ENCODE measurements around the gene CYGB.
A peak's percentile ranks its signal among the peaks of the same experiment; 100 is the strongest.

Gene CYGB

DNA sequence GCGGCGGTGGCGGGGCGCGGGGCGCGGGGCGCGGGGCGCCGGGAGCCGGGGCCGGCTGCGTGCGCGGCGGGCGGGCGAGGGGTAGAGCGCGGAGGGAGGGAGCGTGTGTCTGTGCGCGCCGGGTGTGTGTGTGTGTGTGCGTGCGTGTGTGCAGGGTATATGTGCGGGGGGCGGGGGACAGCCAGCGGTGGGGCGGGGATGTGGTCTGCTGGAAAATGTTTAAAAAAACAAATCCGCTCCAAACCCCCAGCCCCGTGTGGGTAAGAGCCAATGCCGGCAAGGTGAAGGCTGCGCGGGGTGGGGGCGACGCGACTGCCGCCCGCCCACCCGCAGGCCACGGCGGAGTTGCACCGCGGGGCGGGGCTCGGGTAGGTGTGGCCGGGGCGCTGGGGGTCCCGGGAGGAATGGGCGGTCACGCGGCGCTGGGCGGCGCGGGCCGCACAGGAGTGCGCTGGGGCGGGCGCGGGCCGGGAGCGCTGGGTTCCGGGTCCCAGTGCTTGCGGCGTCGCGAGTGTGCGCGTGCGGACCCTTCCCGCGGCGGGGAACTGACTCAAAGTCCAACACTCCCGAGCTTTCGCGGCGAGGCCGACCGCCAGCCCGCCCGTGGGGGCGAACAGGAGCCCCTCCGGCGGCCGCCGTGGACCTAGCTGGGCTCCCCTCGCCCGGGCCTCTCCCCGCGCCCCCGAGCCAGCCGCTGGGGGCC is at the start of gene CYGB:
TSS of gene CYGB (minus strand) at position 132 of the 703 bp plus-strand sequence. CDS start 167 bp downstream, outside the sequence.
- no peak for DNase-seq

- no peak for DNase-seq
These were observed 49.4 kb upstream of the CYGB start for GRCh38 chr17:76586741-76587487.

DNA sequence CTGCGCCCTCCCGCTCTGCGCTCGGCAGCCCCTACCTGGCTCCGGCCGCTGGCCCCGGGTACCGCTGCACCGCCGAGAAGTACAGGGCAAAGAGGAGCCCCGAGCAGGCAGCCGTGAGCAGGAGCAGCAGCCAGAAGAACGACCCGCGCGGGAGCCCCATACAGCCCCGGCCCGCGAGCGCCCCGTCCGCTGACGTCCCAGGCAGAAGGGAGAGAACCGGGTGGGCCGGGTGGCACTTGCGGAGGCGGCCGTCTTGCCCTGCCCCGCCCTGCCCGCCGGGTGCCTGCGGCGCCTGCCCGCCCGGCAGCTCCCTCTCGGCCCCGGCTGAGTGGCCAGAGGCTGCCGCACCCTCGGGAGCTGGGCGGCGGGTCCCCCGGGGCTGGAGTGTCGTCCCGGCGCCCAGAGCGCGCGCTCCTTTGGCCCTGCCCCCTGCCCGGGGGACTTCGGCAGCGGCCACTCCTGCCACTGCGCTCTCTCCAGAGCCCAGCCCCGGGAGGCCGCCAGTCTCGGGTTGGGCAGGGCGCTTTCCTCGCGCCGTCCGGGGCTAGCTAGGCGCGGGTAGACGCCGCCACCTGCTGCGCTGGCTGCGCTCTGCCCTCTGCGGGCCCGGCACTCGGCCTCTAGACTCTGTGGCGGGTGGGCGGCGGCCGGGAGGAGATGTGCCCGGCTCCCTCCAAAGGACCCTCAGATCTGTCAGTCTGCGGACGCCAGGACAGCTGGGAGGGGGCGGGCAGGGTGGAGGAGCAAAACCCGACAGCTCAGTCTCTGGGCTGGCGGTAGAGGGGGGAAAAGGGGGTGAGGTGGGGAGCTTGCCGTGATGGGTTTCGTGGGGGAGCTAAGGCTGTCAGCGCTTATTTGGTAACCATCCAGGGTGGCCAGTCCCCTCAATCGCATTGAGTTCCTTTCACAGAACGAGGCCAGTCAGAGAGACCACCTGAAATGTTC is 48.4 kb upstream of the CYGB start, which contains the start of gene ST6GALNAC2:
TSS of gene ST6GALNAC2 (minus strand) at position 212 of the 945 bp plus-strand sequence. CDS start at position 160, 52 bp downstream.
- DNase-seq, result peak; percentile 43 to 52

DNA sequence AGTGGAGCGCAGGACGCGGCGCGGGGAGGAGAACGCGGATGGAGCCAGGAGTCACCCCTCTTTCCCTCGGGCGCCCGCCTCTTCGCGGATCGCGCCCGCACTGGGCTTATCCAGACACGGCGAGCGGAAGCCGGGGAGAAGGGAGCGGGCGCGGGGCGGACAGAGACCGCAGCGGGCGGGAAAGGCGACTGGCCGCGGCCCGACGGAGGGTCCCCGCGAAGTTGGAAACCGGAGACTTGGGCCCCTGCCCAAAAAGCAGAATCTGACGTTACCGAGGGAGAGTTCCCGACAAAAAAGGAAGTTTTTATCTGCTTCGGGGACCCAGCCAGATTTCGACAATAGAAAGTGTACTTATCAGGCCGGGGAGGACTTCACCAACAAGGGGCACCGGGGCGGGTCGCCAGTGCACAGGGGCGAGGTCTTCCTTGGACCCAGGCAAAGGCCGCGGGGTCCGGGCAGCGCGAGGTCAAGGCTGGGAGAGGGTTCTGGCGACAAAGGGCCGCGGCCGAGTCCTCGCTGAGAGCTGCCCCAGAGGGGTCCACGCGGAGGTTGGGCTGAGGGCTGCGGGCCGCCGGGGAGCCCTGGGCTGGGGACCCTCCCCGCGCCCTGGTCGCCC is 47.6 kb upstream of the CYGB start:
- DNase-seq, result no peak

- no peak for DNase-seq
These were observed 47.0 kb upstream of the CYGB start for GRCh38 chr17:76584427-76585032.

DNA sequence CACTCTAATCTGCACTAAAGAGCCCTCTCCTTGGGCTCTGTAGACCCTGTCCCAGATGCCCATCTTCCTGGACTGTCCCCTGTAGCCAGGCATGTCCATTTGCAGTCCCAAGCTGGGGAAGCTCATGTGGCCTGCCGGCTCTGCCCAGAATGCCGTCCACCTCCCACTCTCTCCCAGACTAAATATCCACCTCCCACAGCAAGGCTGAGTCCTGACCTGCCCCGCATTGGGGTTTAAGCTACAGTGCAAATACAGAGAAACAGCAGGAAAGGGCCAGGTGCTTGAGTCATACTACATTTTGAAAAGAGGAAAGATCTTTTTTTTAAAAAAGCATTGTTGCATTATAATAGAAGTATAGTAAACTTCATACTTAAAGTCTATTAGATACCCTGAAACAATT is 45.2 kb upstream of the CYGB start:
- DNase-seq, result no peak

DNA sequence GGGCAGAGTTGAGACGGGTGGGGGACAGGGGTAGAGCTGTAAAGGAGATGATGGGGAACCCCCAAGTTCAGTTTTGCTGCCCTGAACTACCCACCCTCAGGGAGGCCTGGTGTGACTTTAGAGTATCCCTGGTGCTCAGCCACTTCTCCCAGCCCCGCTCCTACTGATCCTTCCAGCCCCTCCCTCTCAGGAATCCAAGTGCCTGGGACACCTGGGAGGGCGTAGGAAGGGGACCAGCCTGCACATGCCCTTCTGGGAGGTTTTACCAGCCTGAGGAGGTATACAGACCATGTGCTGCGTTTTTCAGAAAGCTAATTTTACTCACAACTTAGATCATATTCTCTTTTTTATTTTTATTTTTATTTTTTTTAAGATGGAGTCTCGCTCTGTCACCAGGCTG is 44.0 kb upstream of the CYGB start:
- DNase-seq, result no peak

DNA sequence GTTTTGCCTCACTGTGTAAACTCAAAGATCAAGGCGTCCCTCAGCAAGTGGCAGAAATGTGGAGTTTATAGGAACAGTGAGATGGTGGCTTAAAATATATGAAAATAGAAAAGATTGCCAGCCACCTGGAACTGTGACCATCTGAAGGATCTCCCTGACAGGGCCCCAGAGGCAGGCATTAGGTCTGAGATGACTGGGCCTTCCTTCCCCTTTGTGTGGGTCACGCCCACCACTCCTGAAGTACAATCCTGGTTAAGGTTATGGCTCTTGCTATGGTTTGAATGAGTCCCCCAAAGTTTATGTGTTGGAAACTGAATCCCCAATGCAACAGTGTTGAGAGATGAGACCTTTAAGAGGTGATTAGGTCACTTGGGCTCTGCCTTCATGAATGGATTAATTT is 41.8 kb upstream of the CYGB start:
- DNase-seq, result no peak

DNA sequence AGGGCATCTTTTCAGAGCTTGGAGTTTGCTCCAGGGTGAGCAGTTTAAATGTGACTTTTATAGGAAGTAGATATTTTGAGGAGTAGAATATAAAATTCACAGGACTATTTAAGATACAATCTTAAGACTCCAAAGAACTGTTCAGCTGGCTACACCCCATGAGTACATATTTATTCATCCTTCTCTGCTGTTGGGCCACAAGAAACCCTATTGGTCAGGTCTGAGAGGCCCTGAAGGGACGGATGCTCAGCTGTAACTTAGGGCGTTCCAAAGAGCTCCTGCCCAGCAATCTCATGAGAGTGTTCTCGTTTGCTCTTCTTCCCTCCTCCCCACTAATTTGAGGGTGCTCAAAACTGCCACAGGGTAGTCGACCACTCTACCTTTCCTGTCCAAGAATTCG is 40.9 kb upstream of the CYGB start:
- DNase-seq, result no peak

GRCh38 chr17:76577876-76578275 is 40.4 kb upstream of the CYGB start:
- no peak for DNase-seq

DNA sequence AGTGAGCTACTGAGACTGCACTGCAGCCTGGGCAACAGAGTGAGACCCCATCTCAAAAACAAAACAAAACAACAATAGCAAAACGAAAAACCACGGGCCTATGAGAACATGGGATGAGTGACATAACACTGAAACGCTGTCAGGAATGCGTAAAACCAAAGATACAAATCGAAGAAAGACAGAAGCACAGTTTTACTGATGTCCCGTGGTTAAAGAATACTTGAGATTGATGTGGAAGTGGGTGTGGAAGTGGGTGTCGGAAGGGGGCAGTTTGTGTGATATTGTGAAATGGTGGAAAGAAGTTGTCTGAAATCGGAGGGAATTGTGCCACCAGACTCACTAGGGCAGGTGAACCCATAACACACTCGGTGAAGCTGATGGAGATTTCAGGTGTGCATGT is 38.7 kb upstream of the CYGB start:
- no peak for DNase-seq

- DNase-seq, result no peak
These were observed 38.1 kb upstream of the CYGB start for GRCh38 chr17:76575570-76575969.

DNA sequence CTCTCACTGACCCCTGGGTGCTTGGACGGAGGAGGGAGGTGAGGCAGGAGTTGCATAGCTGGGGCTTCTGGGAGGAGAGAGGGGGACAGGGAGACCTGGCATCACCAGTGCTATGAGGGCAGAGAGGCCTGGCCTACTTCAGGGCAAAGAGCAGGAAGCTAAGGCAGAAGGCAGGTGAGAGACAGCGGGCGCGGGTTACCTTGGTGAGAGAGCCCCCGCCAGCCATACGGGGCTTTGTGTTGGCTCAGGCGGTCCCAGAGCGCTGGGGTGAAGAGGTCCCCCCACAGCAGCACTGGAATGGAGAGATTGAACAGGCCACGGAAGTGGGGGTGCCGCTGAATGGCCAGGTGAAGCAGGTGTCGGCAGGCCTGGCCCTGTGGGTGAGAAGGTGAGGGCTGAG is 36.7 kb upstream of the CYGB start:
- DNase-seq, result no peak

GRCh38 chr17:76573096-76573495 is 35.6 kb upstream of the CYGB start:
- DNase-seq, result no peak

- no peak for DNase-seq
These were observed 34.8 kb upstream of the CYGB start for GRCh38 chr17:76572201-76572910.

GRCh38 chr17:76570877-76571471 is 33.5 kb upstream of the CYGB start:
- no peak for DNase-seq

GRCh38 chr17:76570457-76570856 is 32.9 kb upstream of the CYGB start:
- no peak for DNase-seq

DNA sequence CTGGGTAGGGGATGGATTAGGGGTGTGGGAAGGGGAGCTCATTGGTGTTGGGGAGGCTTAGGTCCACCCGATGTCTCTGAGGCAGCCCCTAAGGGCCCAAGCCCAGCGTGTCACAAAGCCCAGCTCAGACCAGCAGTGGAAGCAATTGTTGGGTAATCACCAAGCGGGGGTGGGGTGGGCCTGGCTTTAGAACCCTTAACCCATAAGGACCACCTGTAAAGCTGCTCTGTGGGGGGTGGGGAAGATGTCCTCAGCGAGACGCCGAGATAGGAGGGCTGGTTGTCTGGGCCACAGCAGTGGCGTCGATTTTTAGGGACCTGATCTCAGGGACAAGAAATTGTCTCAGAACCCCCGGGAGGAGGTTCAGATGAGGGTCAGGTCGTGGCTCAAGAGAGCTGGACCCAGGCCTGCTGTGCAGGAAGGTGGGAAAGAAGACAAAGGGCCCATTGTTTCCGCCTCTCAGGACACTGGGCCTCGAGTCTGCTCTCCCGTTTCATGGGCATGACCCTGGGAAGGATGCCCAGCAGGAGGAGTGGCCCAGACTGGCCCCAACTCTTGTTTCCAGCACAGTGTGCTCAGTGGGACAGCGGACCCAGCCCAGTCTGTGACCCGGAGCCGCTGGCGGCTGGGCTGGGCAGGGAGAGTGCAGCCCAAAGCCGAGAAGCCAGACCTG is 32.2 kb upstream of the CYGB start:
- no peak for DNase-seq

- no peak for DNase-seq
These were observed 31.3 kb upstream of the CYGB start for GRCh38 chr17:76568811-76569221.

DNA sequence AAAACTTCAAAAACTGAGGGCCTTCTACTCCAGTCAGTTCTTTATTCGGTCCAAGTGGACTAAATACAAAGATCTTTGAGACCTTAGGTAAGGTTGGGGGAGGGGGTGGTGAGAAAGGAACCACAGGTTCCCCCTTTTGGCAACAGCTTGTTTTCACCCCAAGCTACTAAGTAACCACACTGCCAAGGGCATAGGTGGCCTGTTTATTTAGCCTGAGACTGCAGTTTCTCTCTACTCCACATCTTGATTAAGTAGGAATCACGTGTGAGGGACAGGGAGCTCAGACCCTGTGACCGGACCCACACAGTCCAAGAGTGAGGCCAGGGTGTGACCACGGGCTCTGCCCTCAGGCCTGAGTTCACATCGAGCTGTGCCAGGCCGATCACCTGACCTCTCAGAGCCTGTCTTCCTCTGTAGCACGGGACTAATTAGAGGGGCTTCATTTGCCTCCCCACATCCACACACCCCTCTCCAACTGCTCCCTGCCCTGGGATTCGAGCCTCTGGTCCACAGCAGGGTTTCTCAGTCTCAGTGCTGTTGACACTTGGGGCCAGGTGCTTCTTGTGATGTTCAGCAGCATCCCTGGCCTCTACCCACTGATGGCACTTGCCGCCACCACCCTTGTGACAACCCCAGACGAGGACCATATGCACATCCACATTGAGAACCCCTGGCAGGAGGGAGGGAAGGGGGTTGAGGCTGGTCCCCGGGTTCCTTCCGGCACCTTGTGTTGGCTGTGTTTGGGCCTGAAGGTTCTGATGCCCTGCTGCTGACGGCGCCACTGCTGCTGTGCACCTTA is 30.3 kb upstream of the CYGB start:
- no peak for DNase-seq
